ENCODE data around the gene GINS2.

The GINS2 gene

DNA sequence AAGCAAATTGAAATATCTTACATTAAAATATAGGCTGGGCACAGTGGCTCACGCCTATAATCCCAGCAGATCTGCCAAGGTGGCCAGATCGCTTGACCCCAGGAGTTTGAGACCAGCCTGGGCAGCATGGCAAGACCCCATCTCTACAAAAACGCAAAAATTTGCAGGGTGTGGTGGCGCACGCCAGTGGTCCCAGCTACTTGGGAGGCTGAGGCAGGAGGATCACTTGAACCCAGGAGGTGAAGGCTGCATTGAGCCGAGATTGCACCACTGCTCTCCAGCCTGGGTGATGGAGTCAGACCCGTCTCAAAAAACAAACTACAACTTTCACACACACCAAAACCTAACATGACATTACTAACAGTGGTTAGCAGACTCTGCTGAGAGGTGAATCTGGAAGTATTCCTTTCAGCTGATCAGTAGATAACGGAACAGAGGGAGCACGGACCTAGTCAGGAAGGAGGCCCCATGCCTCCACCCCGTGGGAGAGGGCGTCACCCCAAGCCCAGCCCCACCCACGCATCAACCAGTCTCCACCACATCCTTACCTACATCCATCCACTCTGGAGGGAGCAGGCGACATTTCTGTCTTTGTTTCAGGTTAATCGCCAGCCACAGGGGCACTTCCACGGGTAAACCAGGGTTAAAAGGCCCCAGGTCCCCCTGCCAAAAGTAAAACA, 1.7 kb downstream of the GINS2 start:
- Histone ChIP-seq H3K4me1 (ENCODE audit: control insufficient read depth, insufficient read depth, low read length) (no peaks in the 10 kb centered on the region), H3K4me3 (ENCODE audit: low read length) (no peak overlapping the region), H3K9ac (ENCODE audit: low read length) (no peak overlapping the region), H3K27me3 (replicated peaks; ENCODE audit: control insufficient read depth, insufficient read depth, low read length) (peaks cover 9% of the 10 kb centered on the region), H3K9me3 (ENCODE audit: control insufficient read depth, low read length) (no peaks in the 10 kb centered on the region), H3K36me3 (ENCODE audit: control insufficient read depth, insufficient read depth, low read length, severe bottlenecking) (no peaks in the 10 kb centered on the region)
- no peak for DNase-seq (ENCODE audit: low read depth)

DNA sequence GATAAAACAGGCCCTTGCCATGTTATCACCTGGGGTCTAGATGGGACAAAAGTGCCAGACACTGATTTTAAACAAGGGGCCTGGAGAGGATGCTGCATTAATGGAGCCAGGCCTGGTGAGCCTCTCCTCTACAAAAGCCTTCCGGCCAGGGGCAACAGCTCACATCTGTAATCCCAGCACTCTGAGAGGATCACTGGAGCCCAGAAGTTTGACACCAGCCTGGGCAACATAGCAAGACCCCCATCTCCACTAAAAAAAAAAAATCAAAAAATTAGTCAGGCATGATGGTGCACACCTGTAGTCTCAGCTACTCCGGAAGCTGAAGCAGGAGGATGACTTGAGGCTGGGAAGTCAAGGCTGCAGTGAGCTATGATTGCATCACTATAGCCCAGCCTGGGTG, 3.5 kb downstream of the GINS2 start:
- Histone ChIP-seq H3K9ac (ENCODE audit: low read length) (no peak overlapping the region), H3K27me3 (replicated peaks; ENCODE audit: control insufficient read depth, insufficient read depth, low read length) (peaks cover 7% of the 10 kb centered on the region), H3K36me3 (ENCODE audit: control insufficient read depth, insufficient read depth, low read length, severe bottlenecking) (no peaks in the 10 kb centered on the region), H3K9me3 (ENCODE audit: control insufficient read depth, low read length) (no peaks in the 10 kb centered on the region), H3K4me1 (ENCODE audit: control insufficient read depth, insufficient read depth, low read length) (no peaks in the 10 kb centered on the region), H3K4me3 (ENCODE audit: low read length) (no peak overlapping the region)
- DNase-seq (ENCODE audit: low read depth) = no peak

- no peaks in the 10 kb centered on the region for H3K9me3 ChIP-seq (ENCODE audit: control insufficient read depth, low read length)
- peaks cover 10% of the 10 kb centered on the region for H3K36me3 ChIP-seq (ENCODE audit: control insufficient read depth, insufficient read depth, low read length, severe bottlenecking)
- no peaks in the 10 kb centered on the region for H3K27me3 ChIP-seq (replicated peaks; ENCODE audit: control insufficient read depth, insufficient read depth, low read length)
- no peaks in the 10 kb centered on the region for H3K4me1 ChIP-seq (ENCODE audit: control insufficient read depth, insufficient read depth, low read length)
- H3K9ac ChIP-seq (ENCODE audit: low read length) = no peak overlapping the region
- no peak for DNase-seq (ENCODE audit: low read depth)
- no peak overlapping the region for H3K4me3 ChIP-seq (ENCODE audit: low read length)
Measured at GRCh38 chr16:85683363-85683762, 5.4 kb downstream of the GINS2 start.

GRCh38 chr16:85682516-85682915, 6.2 kb downstream of the GINS2 start:
- H3K4me3 ChIP-seq (ENCODE audit: low read length) = no peak overlapping the region
- H3K4me1 ChIP-seq (ENCODE audit: control insufficient read depth, insufficient read depth, low read length) = no peaks in the 10 kb centered on the region
- peaks cover 17% of the 10 kb centered on the region for H3K36me3 ChIP-seq (ENCODE audit: control insufficient read depth, insufficient read depth, low read length, severe bottlenecking)
- no peak overlapping the region for H3K9ac ChIP-seq (ENCODE audit: low read length)
- DNase-seq (ENCODE audit: low read depth) = no peak
- H3K9me3 ChIP-seq (ENCODE audit: control insufficient read depth, low read length) = no peaks in the 10 kb centered on the region
- H3K27me3 ChIP-seq (replicated peaks; ENCODE audit: control insufficient read depth, insufficient read depth, low read length) = no peaks in the 10 kb centered on the region

DNA sequence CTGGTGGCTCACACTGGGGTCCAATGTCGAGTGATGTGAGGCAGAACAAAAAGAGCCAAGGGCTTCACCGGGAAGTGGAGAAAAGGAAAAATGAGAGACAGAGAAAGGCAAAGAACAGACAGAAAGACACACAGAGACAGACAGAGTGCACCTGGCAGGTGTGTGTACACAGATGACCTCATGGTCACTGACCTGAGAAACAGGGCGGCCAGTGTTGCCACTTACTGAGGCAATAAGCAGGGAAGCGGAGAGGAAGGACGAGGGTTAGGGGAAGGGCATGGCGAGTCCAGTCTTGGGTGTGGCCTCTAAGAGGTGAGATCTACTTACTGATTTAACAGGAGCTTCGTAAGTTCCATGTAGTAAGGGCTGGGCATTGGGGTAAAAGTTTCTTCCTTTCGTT, 7.5 kb downstream of the GINS2 start:
- Histone ChIP-seq H3K4me3 (ENCODE audit: low read length) (no peak overlapping the region), H3K9ac (ENCODE audit: low read length) (no peak overlapping the region), H3K27me3 (replicated peaks; ENCODE audit: control insufficient read depth, insufficient read depth, low read length) (no peaks in the 10 kb centered on the region), H3K36me3 (ENCODE audit: control insufficient read depth, insufficient read depth, low read length, severe bottlenecking) (peaks cover 21% of the 10 kb centered on the region), H3K9me3 (ENCODE audit: control insufficient read depth, low read length) (no peaks in the 10 kb centered on the region), H3K4me1 (ENCODE audit: control insufficient read depth, insufficient read depth, low read length) (no peaks in the 10 kb centered on the region)
- no peak for DNase-seq (ENCODE audit: low read depth)

GRCh38 chr16:85680352-85680944, 8.3 kb downstream of the GINS2 start:
- no peaks in the 10 kb centered on the region for H3K9me3 ChIP-seq (ENCODE audit: control insufficient read depth, low read length)
- no peaks in the 10 kb centered on the region for H3K4me1 ChIP-seq (ENCODE audit: control insufficient read depth, insufficient read depth, low read length)
- no peak overlapping the region for H3K4me3 ChIP-seq (ENCODE audit: low read length)
- H3K27me3 ChIP-seq (replicated peaks; ENCODE audit: control insufficient read depth, insufficient read depth, low read length) = no peaks in the 10 kb centered on the region
- H3K36me3 ChIP-seq (ENCODE audit: control insufficient read depth, insufficient read depth, low read length, severe bottlenecking) = peaks cover 27% of the 10 kb centered on the region
- no peak overlapping the region for H3K9ac ChIP-seq (ENCODE audit: low read length)
- no peak for DNase-seq (ENCODE audit: low read depth)

DNA sequence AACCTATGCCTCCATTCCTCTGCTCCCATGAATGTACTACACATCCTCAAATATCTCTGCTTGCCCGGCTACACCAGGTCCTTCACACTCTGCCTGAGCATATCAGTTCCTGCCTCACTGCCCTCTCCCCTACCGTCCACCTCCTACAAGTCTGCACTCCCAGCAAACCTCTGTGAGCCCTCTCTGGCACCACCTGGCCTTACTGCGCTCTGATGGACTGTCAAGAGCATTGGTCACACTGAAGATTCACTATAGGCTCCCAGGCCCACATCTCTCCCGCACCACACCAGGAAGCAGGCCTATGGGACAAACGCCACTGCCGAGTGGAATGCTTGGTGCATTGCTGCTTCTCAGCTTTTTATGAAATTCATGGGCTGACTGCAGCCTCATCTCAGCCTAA, 8.9 kb downstream of the GINS2 start:
- H3K9me3 ChIP-seq (ENCODE audit: control insufficient read depth, low read length) = no peaks in the 10 kb centered on the region
- no peak for DNase-seq (ENCODE audit: low read depth)
- H3K4me3 ChIP-seq (ENCODE audit: low read length) = no peak overlapping the region
- H3K4me1 ChIP-seq (ENCODE audit: control insufficient read depth, insufficient read depth, low read length) = no peaks in the 10 kb centered on the region
- H3K36me3 ChIP-seq (ENCODE audit: control insufficient read depth, insufficient read depth, low read length, severe bottlenecking) = peaks cover 32% of the 10 kb centered on the region
- no peak overlapping the region for H3K9ac ChIP-seq (ENCODE audit: low read length)
- no peaks in the 10 kb centered on the region for H3K27me3 ChIP-seq (replicated peaks; ENCODE audit: control insufficient read depth, insufficient read depth, low read length)

DNA sequence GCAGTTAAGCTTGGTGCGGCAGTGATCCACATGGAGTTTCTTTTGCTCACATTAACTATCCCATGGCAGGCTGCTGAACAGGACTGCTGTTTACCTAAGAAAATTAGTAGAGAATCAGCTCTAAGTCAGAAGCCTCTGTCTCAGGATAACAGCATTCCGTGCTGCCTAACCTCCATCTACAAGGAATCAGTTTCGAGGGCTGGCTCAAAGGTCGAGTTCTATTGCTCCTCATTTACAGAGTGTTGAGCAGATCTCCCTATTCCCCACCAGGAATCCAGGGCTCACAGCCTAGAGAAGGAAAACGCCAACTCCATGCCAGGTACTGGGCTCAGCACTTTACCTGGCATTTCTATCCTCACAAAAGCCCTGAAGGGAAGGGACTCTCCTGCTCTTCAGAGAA, 9.9 kb downstream of the GINS2 start:
- Histone ChIP-seq H3K9ac (ENCODE audit: low read length) (no peak overlapping the region), H3K9me3 (ENCODE audit: control insufficient read depth, low read length) (no peaks in the 10 kb centered on the region), H3K4me1 (ENCODE audit: control insufficient read depth, insufficient read depth, low read length) (peaks cover 7% of the 10 kb centered on the region), H3K27me3 (replicated peaks; ENCODE audit: control insufficient read depth, insufficient read depth, low read length) (no peaks in the 10 kb centered on the region), H3K36me3 (ENCODE audit: control insufficient read depth, insufficient read depth, low read length, severe bottlenecking) (peaks cover 43% of the 10 kb centered on the region), H3K4me3 (ENCODE audit: low read length) (no peak overlapping the region)
- no peak for DNase-seq (ENCODE audit: low read depth)

GRCh38 chr16:85678016-85678415, 10.7 kb downstream of the GINS2 start:
- Histone ChIP-seq H3K9ac (ENCODE audit: low read length) (no peak overlapping the region), H3K27me3 (replicated peaks; ENCODE audit: control insufficient read depth, insufficient read depth, low read length) (no peaks in the 10 kb centered on the region), H3K4me1 (ENCODE audit: control insufficient read depth, insufficient read depth, low read length) (peaks cover 13% of the 10 kb centered on the region), H3K9me3 (ENCODE audit: control insufficient read depth, low read length) (no peaks in the 10 kb centered on the region), H3K36me3 (ENCODE audit: control insufficient read depth, insufficient read depth, low read length, severe bottlenecking) (peaks cover 51% of the 10 kb centered on the region), H3K4me3 (ENCODE audit: low read length) (no peak overlapping the region)
- no peak for DNase-seq (ENCODE audit: low read depth)

DNA sequence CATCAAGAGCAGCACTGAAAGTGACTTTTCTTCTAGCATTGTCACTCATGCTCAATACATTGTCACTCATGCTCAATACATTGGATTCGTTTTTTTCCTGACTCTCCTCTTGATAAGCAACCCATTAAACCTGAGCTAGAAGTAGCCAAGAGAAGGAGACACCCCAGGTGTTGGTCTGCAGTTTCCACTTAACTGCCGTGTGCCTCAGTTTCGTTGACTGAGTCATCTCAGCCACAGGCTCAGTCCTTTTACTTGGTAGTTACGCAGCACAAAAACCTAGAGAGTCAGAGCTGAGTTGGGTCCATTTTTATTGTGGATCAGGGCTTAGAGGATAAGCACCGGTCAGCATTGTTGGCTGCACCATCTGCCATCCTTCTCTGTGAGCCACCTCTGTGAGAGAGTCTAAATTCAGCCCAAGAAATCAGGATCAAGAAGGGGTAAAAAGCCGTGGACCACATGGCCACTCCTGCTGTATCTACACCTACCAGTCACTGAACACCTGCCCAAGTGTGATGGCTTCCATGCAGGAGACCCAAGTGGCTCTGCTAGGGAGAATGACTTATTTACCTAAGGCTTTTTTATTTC, 11.3 kb downstream of the GINS2 start:
- DNase-seq (ENCODE audit: low read depth) = no peak
- no peaks in the 10 kb centered on the region for H3K27me3 ChIP-seq (replicated peaks; ENCODE audit: control insufficient read depth, insufficient read depth, low read length)
- peaks cover 13% of the 10 kb centered on the region for H3K4me1 ChIP-seq (ENCODE audit: control insufficient read depth, insufficient read depth, low read length)
- H3K9ac ChIP-seq (ENCODE audit: low read length) = no peak overlapping the region
- no peak overlapping the region for H3K4me3 ChIP-seq (ENCODE audit: low read length)
- H3K36me3 ChIP-seq (ENCODE audit: control insufficient read depth, insufficient read depth, low read length, severe bottlenecking) = peaks cover 56% of the 10 kb centered on the region
- no peaks in the 10 kb centered on the region for H3K9me3 ChIP-seq (ENCODE audit: control insufficient read depth, low read length)

DNA sequence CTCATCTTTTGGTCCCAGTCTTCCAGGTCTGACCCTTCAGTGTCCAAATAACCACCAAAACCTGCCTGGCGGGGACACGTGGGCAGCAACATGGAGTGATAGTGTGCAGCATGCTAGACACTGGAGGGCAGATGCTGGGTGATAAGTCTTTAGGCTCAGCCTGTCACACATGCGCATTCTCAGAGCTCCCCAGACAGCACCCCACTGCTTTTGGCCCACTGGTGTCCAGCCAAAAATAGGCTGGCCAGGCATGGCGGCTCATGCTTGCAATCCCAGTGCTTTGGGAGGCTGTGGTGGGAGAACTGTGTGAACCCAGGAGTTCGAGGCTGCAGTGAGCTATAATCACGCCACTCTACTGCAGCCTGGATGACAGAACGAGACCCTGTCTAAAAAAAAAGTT, 12.3 kb downstream of the GINS2 start:
- H3K36me3 ChIP-seq (ENCODE audit: control insufficient read depth, insufficient read depth, low read length, severe bottlenecking) = peaks cover 66% of the 10 kb centered on the region
- no peaks in the 10 kb centered on the region for H3K27me3 ChIP-seq (replicated peaks; ENCODE audit: control insufficient read depth, insufficient read depth, low read length)
- no peak for DNase-seq (ENCODE audit: low read depth)
- H3K9me3 ChIP-seq (ENCODE audit: control insufficient read depth, low read length) = no peaks in the 10 kb centered on the region
- peaks cover 13% of the 10 kb centered on the region for H3K4me1 ChIP-seq (ENCODE audit: control insufficient read depth, insufficient read depth, low read length)
- H3K4me3 ChIP-seq (ENCODE audit: low read length) = no peak overlapping the region
- H3K9ac ChIP-seq (ENCODE audit: low read length) = no peak overlapping the region
